Mesendoderm (in vitro differentiated cells): ENCODE results near the gene ARMH3.
A peak's percentile ranks its signal among the peaks of the same experiment; 100 is the strongest.

Experiments used
- DNase-seq: peaks from one replicate; pipeline ENCODE4 v3.0.0; 2013
- H2AK5ac ChIP-seq: 2 replicates; pipeline ENCODE4 v1.6.1; 2013; ENCODE audit warnings: low read length, inconsistent platforms
- H2BK120ac ChIP-seq: 2 replicates; pipeline ENCODE4 v1.6.1; 2013; ENCODE audit warnings: low read depth, mild to moderate bottlenecking, low read length, moderate library complexity, mixed read lengths
- H2BK15ac ChIP-seq: replicated peaks from 2 replicates; pipeline ENCODE4 v1.6.1; 2013; ENCODE audit warnings: low read depth, mild to moderate bottlenecking, moderate library complexity
- H2BK5ac ChIP-seq: 2 replicates; pipeline ENCODE4 v1.6.1; 2013; ENCODE audit warnings: low read length, inconsistent platforms
- H3K18ac ChIP-seq: 2 replicates; pipeline ENCODE4 v1.6.1; 2013; ENCODE audit warnings: mild to moderate bottlenecking, low read length, mixed read lengths
- H3K23ac ChIP-seq: one replicate; pipeline ENCODE4 v1.6.1; 2013; ENCODE audit warnings: low read length
- H3K27ac ChIP-seq: 2 replicates; pipeline ENCODE4 v1.5.1; 2013; ENCODE audit warnings: low read depth, mild to moderate bottlenecking, inconsistent platforms, low read length, moderate library complexity
- H3K27me3 ChIP-seq: 2 replicates; pipeline ENCODE4 v1.6.1; 2013; ENCODE audit warnings: low read length, control low read depth, mild to moderate bottlenecking, inconsistent platforms; ENCODE audit not compliant: insufficient read depth, poor library complexity
- H3K36me3 ChIP-seq: 2 replicates; pipeline ENCODE4 v1.6.1; 2013; ENCODE audit warnings: low read length, inconsistent platforms; ENCODE audit not compliant: control insufficient read depth, insufficient read depth
- H3K4ac ChIP-seq: one replicate; pipeline ENCODE4 v1.6.1; 2013; ENCODE audit warnings: low read depth, mild to moderate bottlenecking, low read length, moderate library complexity
- H3K4me1 ChIP-seq: 2 replicates; pipeline ENCODE4 v1.6.1; 2013; ENCODE audit warnings: low read depth, low read length, inconsistent platforms; ENCODE audit not compliant: control insufficient read depth
- H3K4me2 ChIP-seq: 2 replicates; pipeline ENCODE4 v1.6.1; 2013; ENCODE audit warnings: low read length
- H3K4me3 ChIP-seq: 2 replicates; pipeline ENCODE4 v1.5.1; 2013; ENCODE audit warnings: mild to moderate bottlenecking, low read length
- H3K56ac ChIP-seq: one replicate; pipeline ENCODE4 v1.6.1; 2013; ENCODE audit warnings: low read length
- H3K79me1 ChIP-seq: 2 replicates; pipeline ENCODE4 v1.6.1; 2013; ENCODE audit warnings: low read length, inconsistent platforms
- H3K79me2 ChIP-seq: 2 replicates; pipeline ENCODE4 v1.6.1; 2013; ENCODE audit warnings: mild to moderate bottlenecking, low read length; ENCODE audit not compliant: control insufficient read depth, insufficient read depth
- H3K9ac ChIP-seq: 2 replicates; pipeline ENCODE4 v1.6.1; 2013; ENCODE audit warnings: low read length, inconsistent platforms
- H4K5ac ChIP-seq: one replicate; pipeline ENCODE4 v1.6.1; 2013; ENCODE audit warnings: low read length
- H4K8ac ChIP-seq: one replicate; pipeline ENCODE4 v1.6.1; 2013; ENCODE audit warnings: low read depth, mild to moderate bottlenecking, control low read depth, low read length, moderate library complexity
- WGBS: extraction: QIAGEN DNeasy Blood & Tissue Kit; methylation state at CpG from one replicate; pipeline ENCODE4 v1.1.7; 2013; ENCODE audit warnings: low lambda C conversion rate, missing lambda C conversion rate; ENCODE audit not compliant: insufficient coverage; ENCODE audit errors: extremely low coverage; 5-methylcytosine and 5-hydroxymethylcytosine counted together

The ARMH3 gene

DNA sequence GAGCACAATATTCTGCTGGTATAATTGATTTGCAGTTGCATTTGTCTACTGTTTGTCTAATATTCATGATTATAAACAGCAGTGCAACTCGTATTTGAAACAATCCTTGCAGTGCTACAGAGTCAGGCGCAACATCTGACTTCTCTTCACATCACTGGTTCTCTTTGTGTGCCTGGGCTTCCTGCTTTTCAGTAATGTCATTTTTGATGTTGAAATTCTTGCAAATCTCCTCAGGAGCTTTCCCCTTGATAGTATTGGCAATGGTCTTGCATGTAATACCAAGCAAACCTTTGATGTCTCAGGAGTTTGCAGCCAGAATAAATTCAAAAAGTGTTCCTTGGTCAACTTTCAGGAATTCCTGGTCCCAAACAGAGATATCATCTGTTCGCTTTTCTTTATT lies 29.4 kb upstream of the ARMH3 start:
- Histone ChIP-seq H2BK5ac (no peak overlapping the region), H3K4ac (no peak overlapping the region), H3K27ac (no peak overlapping the region), H3K23ac (no peak overlapping the region), H3K4me2 (no peak overlapping the region), H2BK15ac (no peak overlapping the region), H3K27me3 (no peaks in the 10 kb centered on the region), H3K4me3 (no peak overlapping the region), H3K56ac (no peak overlapping the region), H2BK120ac (no peak overlapping the region), H3K4me1 (no peaks in the 10 kb centered on the region), H4K8ac (no peak overlapping the region), H4K5ac (no peak overlapping the region), H3K36me3 (no peaks in the 10 kb centered on the region), H3K18ac (no peak overlapping the region), H3K9ac (no peak overlapping the region), H2AK5ac (no peak overlapping the region), H3K79me1 (no peaks in the 10 kb centered on the region), H3K79me2 (no peaks in the 10 kb centered on the region)
- no CpG with 5 or more reads among the region's 3 CpGs for WGBS
- no peak for DNase-seq

DNA sequence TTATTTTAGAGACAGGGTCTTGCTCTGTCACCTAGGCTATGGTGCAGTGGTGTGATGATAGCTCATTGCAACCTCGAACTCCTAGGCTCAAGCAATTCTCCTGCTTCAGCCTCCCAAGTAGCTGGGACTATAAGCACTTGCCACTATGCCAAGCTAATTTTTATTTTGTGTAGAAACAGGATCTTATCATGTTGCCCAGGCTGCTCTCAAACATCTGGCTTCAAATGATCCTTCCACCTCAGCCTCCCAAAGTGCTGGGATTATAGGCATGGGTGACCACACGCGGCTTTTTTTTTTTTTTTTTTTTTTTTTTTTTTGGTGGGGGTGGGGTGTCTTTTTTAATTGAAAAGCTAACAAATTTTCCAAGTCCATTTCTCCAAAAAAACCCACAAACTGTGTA lies 27.6 kb upstream of the ARMH3 start:
- Histone ChIP-seq H4K8ac (no peak overlapping the region), H3K4me3 (no peak overlapping the region), H3K4ac (no peak overlapping the region), H3K79me1 (no peaks in the 10 kb centered on the region), H3K9ac (no peak overlapping the region), H3K27ac (no peak overlapping the region), H2AK5ac (no peak overlapping the region), H2BK5ac (no peak overlapping the region), H3K27me3 (no peaks in the 10 kb centered on the region), H3K23ac (no peak overlapping the region), H3K36me3 (no peaks in the 10 kb centered on the region), H2BK120ac (no peak overlapping the region), H2BK15ac (no peak overlapping the region), H3K79me2 (no peaks in the 10 kb centered on the region), H3K18ac (no peak overlapping the region), H4K5ac (no peak overlapping the region), H3K4me1 (no peaks in the 10 kb centered on the region), H3K56ac (no peak overlapping the region), H3K4me2 (no peak overlapping the region)
- WGBS, result no CpG with 5 or more reads among the region's 3 CpGs
- no peak for DNase-seq

DNA sequence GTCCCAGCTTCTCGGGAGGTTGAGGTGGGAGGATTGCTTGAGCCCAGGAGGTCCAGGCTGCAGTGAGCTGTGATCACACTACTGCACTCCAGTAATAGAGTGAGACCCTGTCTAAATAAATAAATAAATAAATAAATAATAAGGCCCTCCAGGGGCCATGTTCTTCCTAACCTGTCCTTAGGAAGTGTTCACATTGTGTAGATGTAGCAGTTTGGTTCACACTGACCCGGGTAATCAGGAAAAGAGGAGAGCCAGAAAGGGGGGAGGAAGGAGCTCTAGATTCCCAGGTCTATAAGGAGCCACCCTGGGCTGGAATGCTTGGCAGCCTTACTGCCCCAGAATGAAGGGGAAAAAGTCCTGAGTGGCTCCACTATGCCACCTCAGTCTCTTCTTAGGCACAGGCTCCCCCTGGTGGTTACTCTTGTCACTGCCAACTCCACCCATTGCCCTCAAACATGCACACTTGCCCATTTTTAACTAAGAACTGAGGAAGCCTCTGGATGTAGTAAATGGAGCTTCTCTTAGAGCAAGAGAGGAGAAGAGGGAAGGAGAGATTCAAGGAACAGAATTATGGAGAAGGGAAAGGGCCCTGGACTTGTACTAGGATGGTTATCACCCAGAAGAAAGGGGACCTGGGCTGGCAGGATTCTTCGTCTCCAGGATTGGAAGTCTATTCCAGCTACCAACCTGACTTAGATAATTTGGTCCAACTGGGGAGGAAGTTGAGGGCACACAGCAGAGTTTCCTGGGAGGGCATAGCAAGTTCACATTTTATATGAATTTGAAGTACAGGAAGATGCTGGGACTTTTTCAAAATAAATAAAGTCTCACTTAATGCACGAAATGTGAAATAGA lies 16.9 kb upstream of the ARMH3 start:
- Histone ChIP-seq H3K9ac (no peak overlapping the region), H3K23ac (no peak overlapping the region), H3K79me1 (peaks cover 3% of the 10 kb centered on the region), H4K5ac (no peak overlapping the region), H3K79me2 (no peaks in the 10 kb centered on the region), H4K8ac (no peak overlapping the region), H3K56ac (no peak overlapping the region), H3K4ac (no peak overlapping the region), H3K36me3 (no peaks in the 10 kb centered on the region), H3K4me2 (no peak overlapping the region), H2AK5ac (no peak overlapping the region), H3K4me1 (no peaks in the 10 kb centered on the region), H2BK120ac (no peak overlapping the region), H3K4me3 (no peak overlapping the region), H2BK5ac (no peak overlapping the region), H3K18ac (no peak overlapping the region), H3K27me3 (no peaks in the 10 kb centered on the region), H2BK15ac (no peak overlapping the region), H3K27ac (no peak overlapping the region)
- no CpG with 5 or more reads among the region's 4 CpGs for WGBS
- peak; percentile 77 for DNase-seq

DNA sequence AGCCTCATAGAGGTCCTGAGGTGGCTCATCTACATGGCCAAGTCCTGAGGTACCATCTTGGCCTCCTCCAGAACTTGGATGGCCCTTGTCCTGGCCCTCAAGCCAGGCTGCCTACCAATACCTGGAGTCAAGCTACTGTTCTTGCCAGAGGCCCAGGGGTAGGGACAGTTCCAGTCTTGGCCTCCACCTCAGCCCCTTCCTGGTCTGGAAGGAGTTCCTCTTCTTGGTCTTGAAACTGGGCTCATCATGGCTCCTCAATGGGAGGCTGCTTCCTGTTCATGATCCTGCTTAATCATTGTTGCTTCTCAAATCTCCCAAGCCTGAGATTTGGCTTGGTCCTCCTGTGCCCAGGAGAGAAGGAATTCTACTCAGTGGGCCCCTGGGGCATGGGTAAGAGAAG lies 13.1 kb upstream of the ARMH3 start:
- Histone ChIP-seq H3K4me3 (no peak overlapping the region), H3K4me1 (no peaks in the 10 kb centered on the region), H4K5ac (no peak overlapping the region), H4K8ac (no peak overlapping the region), H3K27me3 (no peaks in the 10 kb centered on the region), H3K9ac (no peak overlapping the region), H3K79me2 (no peaks in the 10 kb centered on the region), H2AK5ac (no peak overlapping the region), H2BK5ac (no peak overlapping the region), H2BK120ac (no peak overlapping the region), H3K79me1 (peaks cover 12% of the 10 kb centered on the region), H3K23ac (no peak overlapping the region), H3K4me2 (no peak overlapping the region), H3K27ac (no peak overlapping the region), H3K18ac (no peak overlapping the region), H3K4ac (no peak overlapping the region), H2BK15ac (no peak overlapping the region), H3K36me3 (no peaks in the 10 kb centered on the region), H3K56ac (no peak overlapping the region)
- no peak for DNase-seq

DNA sequence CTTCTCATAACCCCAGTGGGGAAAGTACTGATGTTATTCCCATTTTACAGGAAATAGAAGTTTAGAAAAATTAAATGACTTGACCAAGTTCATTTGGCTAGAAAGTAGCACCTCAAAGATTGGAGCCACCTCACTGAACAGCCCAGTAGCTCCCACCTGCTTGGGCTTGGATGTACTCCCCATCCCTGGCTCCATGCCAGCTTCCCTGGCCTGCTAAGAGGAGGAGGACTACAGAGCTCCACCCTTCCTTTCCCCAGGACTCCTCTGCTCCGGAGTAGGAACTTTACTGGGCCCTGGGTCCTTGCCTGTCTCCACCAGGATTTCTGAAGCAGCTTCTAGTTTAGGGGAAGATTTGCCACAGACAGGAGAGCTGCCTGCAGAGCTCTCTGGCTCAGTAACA lies 12.2 kb upstream of the ARMH3 start:
- H3K79me1 ChIP-seq, result peaks cover 12% of the 10 kb centered on the region
- no peak overlapping the region for H4K8ac ChIP-seq
- no peak overlapping the region for H3K9ac ChIP-seq
- H3K27me3 ChIP-seq, result no peaks in the 10 kb centered on the region
- no peak overlapping the region for H3K4me2 ChIP-seq
- no peak overlapping the region for H2AK5ac ChIP-seq
- no peak overlapping the region for H3K23ac ChIP-seq
- H3K4me3 ChIP-seq, result no peak overlapping the region
- no CpG with 5 or more reads among the region's 1 CpG for WGBS
- DNase-seq, result no peak
- no peaks in the 10 kb centered on the region for H3K36me3 ChIP-seq
- H3K27ac ChIP-seq, result no peak overlapping the region
- no peaks in the 10 kb centered on the region for H3K79me2 ChIP-seq
- no peak overlapping the region for H3K56ac ChIP-seq
- no peak overlapping the region for H4K5ac ChIP-seq
- H2BK15ac ChIP-seq, result no peak overlapping the region
- H2BK5ac ChIP-seq, result no peak overlapping the region
- no peak overlapping the region for H3K4ac ChIP-seq
- no peak overlapping the region for H3K18ac ChIP-seq
- H3K4me1 ChIP-seq, result no peaks in the 10 kb centered on the region
- H2BK120ac ChIP-seq, result no peak overlapping the region
